Adrenal gland (tissue), 5 donors: ENCODE measurements around the gene METTL15.
"Not testable (repeated sequence)": the region's sequence is repeated elsewhere in the genome, so short reads cannot be mapped to it uniquely, and the experiment has no call there.

Source experiments
- POLR2A ChIP-seq, 2 donors: fragments of 450-650 bp; IDR thresholded peaks; one replicate each; pipeline ENCODE4 v1.6.1; 2017; ENCODE audit warnings: antibody characterized with exemption in 2 of 2, mild to moderate bottlenecking in 2 of 2, moderate library complexity in 1 of 2
- TF ChIP-seq, protein P1 (sequence below), 6 experiments: fragments of 450-650 bp in 4 of 6; fragments of 200-600 bp in 2 of 6; sonication (generic) in 1 of 6; IDR thresholded peaks; 1 replicate in 5 of 6; 2 replicates in 1 of 6; pipeline versions ENCODE4 v1.5.1 to v1.8.0; 2016 to 2021; ENCODE audit warnings: antibody characterized with exemption in 6 of 6, mild to moderate bottlenecking in 2 of 6, moderate library complexity in 1 of 6
- donor health status: DM: no; HTN: no; CAD: no.

DNA sequence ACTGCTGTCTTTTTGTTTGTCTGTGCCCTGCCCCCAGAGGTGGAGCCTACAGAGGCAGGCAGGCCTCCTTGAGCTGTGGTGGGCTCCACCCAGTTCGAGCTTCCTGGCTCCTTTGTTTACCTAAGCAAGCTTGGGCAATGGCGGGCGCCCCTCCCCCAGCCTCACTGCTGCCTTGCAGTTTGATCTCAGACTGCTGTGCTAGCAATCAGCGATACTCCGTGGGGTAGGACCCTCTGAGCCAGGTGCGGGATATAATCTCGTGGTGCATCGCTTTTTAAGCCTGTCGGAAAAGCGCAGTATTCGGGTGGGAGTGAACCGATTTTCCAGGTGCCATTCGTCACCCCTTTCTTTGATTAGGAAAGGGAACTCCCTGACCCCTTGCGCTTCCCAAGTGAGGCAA lies 269.9 kb downstream of the METTL15 start:
- TF ChIP-seq POLR2A (IDR thresholded peaks at IDR 0.05), result not testable (repeated sequence)
- TF ChIP-seq, protein P1, sequence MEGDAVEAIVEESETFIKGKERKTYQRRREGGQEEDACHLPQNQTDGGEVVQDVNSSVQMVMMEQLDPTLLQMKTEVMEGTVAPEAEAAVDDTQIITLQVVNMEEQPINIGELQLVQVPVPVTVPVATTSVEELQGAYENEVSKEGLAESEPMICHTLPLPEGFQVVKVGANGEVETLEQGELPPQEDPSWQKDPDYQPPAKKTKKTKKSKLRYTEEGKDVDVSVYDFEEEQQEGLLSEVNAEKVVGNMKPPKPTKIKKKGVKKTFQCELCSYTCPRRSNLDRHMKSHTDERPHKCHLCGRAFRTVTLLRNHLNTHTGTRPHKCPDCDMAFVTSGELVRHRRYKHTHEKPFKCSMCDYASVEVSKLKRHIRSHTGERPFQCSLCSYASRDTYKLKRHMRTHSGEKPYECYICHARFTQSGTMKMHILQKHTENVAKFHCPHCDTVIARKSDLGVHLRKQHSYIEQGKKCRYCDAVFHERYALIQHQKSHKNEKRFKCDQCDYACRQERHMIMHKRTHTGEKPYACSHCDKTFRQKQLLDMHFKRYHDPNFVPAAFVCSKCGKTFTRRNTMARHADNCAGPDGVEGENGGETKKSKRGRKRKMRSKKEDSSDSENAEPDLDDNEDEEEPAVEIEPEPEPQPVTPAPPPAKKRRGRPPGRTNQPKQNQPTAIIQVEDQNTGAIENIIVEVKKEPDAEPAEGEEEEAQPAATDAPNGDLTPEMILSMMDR (IDR thresholded peaks at IDR 0.05), result not testable (repeated sequence)
